Cardiac fibroblast (primary cell): ENCODE results near the gene FAM131A.

Source experiments
- DNase-seq, 2 donors: peaks; one replicate each; pipeline versions ENCODE4 v3.0.0 to v3.0.0-alpha.2; 2010; ENCODE audit warnings: low read depth in 2 of 2
- H3K4me3 ChIP-seq, 2 donors: replicated peaks in 1 of 2; 1 replicate in 1 of 2; 2 replicates in 1 of 2; pipeline ENCODE4 v1.5.1; 2011; ENCODE audit warnings: low read depth in 2 of 2, low read length in 2 of 2, mild to moderate bottlenecking in 2 of 2, moderate library complexity in 1 of 2
- TF ChIP-seq, protein P1 (sequence below): IDR thresholded peaks from one replicate; pipeline ENCODE4 v1.5.1; 2011; ENCODE audit warnings: low read depth, mild to moderate bottlenecking, low read length, inconsistent platforms

Gene FAM131A

GRCh38 chr3:184307915-184308314, 29.5 kb upstream of the FAM131A start:
- H3K4me3 ChIP-seq = no peak overlapping the region
- no peak for DNase-seq
- TF ChIP-seq, protein P1, sequence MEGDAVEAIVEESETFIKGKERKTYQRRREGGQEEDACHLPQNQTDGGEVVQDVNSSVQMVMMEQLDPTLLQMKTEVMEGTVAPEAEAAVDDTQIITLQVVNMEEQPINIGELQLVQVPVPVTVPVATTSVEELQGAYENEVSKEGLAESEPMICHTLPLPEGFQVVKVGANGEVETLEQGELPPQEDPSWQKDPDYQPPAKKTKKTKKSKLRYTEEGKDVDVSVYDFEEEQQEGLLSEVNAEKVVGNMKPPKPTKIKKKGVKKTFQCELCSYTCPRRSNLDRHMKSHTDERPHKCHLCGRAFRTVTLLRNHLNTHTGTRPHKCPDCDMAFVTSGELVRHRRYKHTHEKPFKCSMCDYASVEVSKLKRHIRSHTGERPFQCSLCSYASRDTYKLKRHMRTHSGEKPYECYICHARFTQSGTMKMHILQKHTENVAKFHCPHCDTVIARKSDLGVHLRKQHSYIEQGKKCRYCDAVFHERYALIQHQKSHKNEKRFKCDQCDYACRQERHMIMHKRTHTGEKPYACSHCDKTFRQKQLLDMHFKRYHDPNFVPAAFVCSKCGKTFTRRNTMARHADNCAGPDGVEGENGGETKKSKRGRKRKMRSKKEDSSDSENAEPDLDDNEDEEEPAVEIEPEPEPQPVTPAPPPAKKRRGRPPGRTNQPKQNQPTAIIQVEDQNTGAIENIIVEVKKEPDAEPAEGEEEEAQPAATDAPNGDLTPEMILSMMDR = no peak

GRCh38 chr3:184308744-184309143, 28.7 kb upstream of the FAM131A start:
- H3K4me3 ChIP-seq = no peak overlapping the region
- no peak for DNase-seq
- TF ChIP-seq, protein P1 = no peak

DNA sequence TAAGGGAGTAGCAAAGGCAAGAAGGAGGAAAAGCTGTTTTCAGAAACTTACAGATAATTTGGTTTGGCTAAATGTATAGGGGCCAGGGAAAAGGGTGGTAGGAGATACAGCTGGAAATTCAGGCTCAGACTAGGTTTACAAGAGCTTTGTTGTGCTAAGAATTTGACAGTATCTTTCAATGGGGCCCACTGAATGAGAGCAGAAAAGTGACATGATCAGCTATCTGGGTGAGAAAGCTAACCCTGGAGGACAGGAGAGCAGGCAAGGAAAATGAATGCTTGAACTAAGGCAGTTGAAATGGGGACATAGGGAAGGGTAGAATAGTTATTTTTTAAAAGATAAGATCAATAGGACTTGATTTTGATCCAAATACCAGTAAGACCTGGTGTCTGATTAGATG, 25.8 kb upstream of the FAM131A start:
- no peak for DNase-seq
- H3K4me3 ChIP-seq = no peak overlapping the region
- TF ChIP-seq, protein P1 = no peak

GRCh38 chr3:184314363-184314699, 23.1 kb upstream of the FAM131A start, which contains the start of gene EIF4G1:
Gene EIF4G1, plus strand, starts transcription at chr3:184314606. Its CDS starts 1,191 bp downstream, at chr3:184315797.
- TF ChIP-seq, protein P1 = no peak
- DNase-seq = peak; percentile 94 to 98
- H3K4me3 ChIP-seq = peak within 1 kb of the TSS; percentile 85

DNA sequence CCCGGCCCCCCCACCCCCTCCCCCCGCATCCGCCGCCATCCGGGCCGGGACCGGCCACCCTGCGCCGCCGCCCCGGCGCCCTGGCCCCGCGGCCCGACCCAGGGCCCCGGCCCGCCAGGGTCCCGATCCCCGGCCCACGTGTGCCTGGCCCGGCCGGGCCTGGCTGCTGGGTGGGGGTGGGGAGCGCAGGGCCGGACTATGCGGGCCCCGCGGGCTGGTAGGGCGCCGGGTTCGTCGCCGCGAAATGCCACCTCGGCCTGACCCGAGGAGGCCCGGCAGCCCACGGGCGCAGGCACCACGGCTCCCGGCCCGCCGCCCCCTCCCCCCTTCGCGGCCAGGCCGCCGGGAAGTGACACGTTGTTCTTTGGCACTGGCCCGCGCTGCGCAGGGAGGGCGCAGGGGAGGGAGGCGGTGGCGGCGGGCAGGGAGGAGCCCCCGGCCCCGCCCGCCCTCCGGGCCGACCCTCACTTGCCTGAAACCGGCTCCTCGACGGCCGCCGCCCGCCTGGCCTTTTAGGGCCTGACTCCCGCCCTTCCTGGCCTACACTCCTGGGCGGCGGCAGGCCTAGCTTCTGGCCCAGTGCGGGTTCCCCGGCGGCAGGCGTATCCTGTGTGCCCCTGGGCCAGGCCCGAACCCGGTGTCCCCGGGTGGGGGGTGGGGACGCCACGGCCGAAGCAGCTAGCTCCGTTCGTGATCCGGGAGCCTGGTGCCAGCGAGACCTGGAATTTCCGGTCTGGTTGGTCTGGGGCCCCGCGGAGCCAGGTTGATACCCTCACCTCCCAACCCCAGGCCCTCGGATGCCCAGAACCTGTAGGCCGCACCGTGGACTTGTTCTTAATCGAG, 22.5 kb upstream of the FAM131A start:
- peak; percentile 79 to 93 for DNase-seq
- peak overlapping the region; percentile 85 for H3K4me3 ChIP-seq
- TF ChIP-seq, protein P1 = no peak

DNA sequence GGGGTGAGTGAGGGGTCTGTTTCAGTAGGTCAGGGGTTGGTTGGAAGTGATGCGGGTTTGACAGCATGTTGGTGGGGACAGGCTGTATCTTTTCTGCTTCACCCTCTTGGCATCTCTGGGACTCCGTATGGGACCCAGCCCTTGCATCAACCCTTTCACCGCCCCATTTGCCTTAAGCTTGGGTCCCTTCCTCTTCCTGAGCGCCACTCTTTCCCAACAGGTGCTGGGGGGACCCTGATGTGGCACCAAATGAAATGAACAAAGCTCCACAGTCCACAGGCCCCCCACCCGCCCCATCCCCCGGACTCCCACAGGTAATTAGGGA, 21.9 kb upstream of the FAM131A start:
- no peak for DNase-seq

More for the DNA sequence above, 21.9 kb upstream of the FAM131A start:
- peak overlapping the region; percentile 85 for H3K4me3 ChIP-seq
- TF ChIP-seq, protein P1 = no peak
